ENCODE measurements around the gene MT1X.
"Not testable (repeated sequence)": the region's sequence is repeated elsewhere in the genome, so short reads cannot be mapped to it uniquely, and the experiment has no call there.

MT1X gene

DNA sequence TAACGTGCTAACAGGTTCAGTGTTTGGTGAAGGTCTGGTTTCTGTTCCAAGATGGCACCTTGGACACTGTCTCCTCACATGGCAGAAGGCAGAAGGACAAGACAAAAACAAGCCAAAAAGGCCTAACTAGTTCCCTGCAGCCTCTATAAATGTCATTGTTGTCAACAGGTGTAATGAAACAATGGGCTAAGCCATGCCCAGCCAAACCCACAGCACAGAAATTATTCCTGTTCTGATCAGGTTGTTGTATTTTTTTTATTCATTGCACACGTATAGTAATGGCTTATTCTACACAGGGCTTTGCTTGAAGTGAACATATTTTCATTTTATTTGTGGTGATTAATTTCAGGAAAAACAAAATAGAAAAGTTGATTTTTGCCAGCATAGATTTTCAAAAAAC is 31.5 kb downstream of the MT1X start:
- DNase-seq: no peak

DNA sequence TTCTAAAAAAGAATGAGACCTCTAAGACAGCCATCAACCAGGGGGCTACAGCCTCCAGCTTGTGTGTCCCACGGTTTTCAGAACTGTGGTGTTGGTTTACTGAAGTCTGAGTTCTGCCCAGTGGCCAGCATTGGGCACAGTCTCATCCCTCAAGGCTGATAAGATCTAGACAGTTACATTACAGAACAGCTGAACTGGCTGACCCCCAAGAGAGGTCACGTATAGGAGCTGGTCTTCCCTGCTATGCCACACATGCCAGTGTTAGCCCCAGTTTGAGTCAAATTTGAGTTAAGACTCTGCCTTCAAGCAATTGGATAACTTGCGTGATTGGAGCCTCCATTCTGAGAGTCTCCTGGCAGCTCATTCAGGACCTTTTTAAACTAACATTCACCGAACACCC is 32.9 kb downstream of the MT1X start:
- DNase-seq: no peak

GRCh38 chr16:56716761-56717160 is 34.5 kb downstream of the MT1X start:
- DNase-seq: no peak

DNA sequence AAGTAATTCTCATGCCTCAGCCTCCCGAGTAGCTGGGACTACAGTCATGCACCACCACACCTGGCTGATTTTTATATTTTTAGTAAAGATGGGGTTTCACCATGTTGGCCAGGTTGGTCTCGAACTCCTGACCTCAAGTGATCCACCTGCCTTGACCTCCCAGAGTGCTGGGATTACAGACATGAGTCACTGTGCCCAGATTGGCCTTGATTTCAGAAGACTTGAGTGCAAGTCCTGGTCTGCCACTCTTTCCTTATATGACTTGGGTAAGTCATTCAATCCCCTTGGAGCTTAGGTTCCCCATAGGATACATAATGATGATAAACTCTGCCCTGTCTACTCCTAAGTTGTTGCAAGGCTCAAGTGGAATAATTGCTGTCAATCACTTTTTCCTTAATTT is 35.3 kb downstream of the MT1X start:
- not testable (repeated sequence) for DNase-seq

- no peak for DNase-seq
Observed at GRCh38 chr16:56722200-56722842, 40.1 kb downstream of the MT1X start.

DNA sequence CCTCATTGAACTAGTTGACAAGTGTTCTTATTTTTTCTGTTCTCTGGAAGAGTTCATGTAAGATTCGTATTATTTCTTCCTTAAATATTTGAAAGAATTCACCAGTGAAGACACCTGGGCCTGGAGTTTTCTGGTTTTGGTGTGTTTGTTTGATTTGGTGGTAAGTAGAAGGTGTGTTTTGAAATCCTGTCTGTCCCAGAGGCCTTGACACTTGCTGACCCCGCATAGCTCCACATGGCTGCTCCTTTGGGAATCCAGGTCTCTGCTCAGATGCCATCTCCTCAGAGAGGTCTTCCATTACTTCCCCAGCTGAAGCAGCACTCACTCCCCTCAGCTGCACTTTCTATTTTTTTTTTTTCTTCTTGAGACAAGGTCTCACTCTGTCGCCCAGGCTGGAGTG is 41.9 kb downstream of the MT1X start:
- DNase-seq: no peak

DNA sequence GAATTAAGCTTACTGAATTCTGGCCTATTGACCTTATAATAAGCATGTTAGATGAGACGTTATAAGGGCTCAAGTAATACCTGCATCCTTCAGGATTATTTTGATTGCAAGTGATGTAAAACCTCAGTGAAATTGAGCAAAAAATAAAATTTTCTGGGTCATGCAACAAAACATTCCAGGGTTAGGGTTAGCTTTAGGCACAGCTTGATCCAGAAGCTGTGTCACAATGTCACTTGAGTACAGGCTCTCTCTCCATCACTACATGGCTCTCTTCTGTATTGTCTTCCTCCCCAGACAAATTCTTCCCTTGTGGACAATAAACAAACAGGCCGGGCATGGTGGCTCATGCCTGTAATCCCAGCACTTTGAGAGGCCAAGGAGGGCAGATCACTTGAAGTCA is 44.0 kb downstream of the MT1X start:
- DNase-seq: no peak

GRCh38 chr16:56726926-56727325 is 44.7 kb downstream of the MT1X start:
- DNase-seq: no peak

- DNase-seq: no peak
Observed at GRCh38 chr16:56728027-56728426, 45.8 kb downstream of the MT1X start.

GRCh38 chr16:56728980-56729734 is 46.9 kb downstream of the MT1X start:
- DNase-seq: no peak

DNA sequence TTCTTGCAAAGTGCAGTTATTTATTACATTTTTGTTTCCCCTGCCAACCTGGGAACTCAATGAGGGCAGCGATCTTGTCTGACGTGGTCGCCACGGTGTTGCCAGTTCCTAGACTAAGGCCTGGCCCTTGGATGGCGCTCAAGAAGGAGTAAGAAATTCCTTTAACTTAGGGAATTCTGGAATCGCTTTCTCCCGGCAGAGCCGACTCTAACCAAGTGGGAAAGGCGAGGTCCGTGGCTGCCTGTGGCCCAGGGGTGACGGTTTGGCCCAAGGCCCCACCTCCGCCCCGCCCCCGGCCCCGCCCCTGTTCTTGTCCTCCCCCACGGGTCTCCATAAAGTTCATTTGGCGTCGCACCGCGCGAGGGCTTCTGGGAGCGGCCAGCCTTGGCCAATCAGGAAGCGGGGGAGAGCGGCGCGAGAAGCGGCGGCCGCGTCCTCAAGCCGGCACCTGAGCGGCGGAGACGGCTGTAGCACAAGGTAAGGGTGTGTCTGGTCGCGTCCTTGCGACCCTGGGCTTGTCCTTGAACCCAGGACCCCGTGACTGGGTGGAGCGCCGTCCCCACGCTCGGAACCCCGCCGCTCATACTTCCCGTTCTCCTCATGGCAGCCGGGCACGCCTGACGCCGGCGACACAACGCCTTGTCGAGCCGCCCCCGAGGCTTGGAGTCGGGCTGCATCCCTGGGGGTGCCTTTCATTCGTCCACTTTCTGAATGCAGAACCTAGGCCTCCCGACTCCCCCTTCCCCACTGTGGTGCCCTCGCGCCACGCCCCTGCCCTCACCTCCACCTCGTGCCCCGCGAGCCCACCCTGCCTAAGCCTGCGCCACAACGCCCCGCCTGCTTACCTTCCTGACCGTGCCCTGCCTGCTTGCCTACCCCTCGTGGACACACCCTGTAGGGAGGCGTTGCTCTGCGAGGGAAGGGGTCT is 47.7 kb downstream of the MT1X start, which contains the start of gene NUP93:
Gene NUP93 (plus strand): TSS at position 395 of the 928 bp plus-strand sequence. CDS start 18,119 bp downstream, outside the sequence.
- DNase-seq: peak; percentile 85

- DNase-seq: no peak
Observed at GRCh38 chr16:56732366-56732765, 50.1 kb downstream of the MT1X start.

GRCh38 chr16:56732832-56733231 is 50.6 kb downstream of the MT1X start:
- DNase-seq: no peak
